Measurements from ENCODE around the gene AANAT.

AANAT gene

DNA sequence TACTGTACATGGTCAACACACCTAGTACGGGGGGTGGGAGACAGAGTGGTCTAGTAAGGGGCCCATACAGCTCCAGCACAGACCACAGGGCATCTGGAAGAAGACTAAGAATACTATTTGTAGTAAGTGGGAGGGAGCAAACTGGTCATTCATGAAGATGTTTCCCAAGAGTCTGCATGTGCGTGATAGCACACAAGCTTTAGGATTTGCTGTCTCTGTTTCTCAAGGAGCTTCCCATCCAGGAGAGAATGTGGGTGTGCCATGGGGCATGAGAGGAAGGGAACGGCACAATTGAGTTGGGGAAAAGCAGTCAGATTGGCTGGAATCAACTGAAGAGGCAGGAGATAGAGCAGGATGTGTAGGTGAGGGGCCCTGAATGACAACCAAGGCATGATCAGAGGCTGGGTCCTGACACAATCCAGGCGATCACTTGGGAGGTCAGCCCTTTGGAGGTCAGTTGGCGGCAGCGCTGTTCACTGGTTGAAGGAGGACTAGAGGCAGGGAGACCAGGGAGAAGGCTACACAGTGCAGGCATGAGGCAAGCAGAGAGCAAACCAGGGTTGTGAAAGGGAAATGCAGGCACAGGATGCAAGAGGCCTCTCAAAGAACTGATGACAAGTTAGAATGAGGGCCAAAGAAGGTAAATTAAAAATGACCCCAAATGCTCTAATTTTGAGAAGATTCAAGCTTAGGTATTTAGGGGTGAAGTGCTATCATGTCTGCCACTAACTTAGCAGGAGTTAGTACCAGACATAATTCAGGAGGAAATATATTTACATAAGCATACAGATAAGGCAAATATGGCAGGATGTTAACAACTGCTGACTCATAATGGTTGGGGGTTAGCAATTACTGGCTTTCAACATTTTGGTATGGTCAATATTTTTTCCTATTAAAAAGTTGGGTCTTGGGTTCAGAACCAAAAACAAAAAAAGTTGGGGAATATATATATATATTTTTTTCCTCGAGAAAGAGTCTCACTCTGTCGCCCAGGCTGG is 24.8 kb upstream of the AANAT start:
- TF ChIP-seq, protein P1, sequence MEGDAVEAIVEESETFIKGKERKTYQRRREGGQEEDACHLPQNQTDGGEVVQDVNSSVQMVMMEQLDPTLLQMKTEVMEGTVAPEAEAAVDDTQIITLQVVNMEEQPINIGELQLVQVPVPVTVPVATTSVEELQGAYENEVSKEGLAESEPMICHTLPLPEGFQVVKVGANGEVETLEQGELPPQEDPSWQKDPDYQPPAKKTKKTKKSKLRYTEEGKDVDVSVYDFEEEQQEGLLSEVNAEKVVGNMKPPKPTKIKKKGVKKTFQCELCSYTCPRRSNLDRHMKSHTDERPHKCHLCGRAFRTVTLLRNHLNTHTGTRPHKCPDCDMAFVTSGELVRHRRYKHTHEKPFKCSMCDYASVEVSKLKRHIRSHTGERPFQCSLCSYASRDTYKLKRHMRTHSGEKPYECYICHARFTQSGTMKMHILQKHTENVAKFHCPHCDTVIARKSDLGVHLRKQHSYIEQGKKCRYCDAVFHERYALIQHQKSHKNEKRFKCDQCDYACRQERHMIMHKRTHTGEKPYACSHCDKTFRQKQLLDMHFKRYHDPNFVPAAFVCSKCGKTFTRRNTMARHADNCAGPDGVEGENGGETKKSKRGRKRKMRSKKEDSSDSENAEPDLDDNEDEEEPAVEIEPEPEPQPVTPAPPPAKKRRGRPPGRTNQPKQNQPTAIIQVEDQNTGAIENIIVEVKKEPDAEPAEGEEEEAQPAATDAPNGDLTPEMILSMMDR (IDR thresholded peaks at IDR 0.05; ENCODE audit: low read depth, low read length), result no peak
- H3K4me3 ChIP-seq (ENCODE audit: low read depth, low read length), result no peak overlapping the region

DNA sequence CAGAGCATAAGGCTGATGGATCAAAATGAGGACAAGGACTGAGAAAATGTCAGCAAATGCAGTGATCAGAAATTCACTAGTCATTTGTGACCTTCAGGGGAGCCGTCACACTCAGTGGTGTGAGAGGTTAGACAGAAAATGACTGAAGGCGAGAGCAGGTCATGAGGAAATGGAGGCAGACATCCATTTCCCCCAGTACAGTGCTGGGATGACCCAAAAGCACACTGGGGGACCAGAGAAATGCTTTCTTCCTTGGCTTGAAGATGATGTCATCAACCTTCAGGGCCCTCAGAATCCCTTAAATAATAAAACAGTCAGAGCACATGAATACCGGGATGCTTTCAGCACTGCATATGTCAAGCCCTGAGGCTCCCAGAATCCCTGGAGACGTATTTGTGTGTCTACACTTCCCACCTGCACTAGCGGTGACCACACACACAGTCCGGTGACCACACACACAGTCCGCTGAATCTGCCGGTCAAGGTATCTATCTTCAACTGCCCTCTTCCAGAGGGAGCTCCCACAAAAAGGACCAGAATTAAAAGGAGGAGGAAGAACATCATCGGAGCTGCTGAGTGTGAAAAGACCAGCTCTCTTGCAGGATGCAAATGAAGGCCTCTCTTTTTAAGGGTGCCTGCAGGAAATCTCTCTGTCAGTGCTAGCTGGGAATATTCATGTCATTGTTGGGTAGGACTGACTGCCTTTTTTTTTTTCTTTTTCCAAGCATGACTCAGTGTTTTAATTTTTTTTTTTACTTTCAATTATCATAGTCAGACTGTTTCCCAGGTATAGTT is 22.7 kb upstream of the AANAT start:
- no peak overlapping the region for H3K4me3 ChIP-seq (ENCODE audit: low read depth, low read length)
- TF ChIP-seq, protein P1 (IDR thresholded peaks at IDR 0.05; ENCODE audit: low read depth, low read length), result no peak

DNA sequence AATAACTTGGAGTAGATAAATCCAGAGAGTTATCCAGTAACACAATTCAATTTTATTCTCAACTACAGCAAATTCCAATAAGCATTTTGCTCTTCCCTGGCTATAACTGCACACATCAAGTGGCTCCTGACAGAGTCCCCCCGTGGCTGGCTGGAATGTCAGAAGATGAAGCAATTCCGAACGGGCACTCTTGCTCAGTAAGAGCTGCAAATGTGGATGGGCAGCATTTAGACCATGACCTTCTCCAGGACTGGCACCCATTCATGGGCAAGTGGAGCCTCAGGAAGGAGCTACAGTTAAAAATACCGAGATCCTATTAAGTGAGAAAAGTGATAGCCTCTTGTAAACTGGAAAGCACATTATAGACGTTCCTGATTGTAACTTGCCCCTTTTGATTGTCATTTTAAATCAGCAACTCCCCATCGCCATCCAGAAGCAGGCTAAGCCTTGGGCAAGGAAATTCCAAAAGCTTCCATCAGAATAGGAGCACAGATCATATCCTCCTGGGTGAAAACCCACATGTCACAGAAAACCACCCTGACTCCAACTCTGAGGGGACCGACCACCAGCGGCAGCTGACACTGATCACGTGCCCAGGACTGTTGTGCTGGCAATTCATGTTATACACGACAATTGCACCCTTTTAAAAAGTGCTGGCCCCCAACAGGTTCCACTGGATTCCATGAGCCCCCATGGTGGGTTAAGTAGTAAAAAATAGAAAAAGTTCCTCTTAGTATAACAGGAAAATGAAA is 21.5 kb upstream of the AANAT start:
- TF ChIP-seq, protein P1 (IDR thresholded peaks at IDR 0.05; ENCODE audit: low read depth, low read length), result no peak

DNA sequence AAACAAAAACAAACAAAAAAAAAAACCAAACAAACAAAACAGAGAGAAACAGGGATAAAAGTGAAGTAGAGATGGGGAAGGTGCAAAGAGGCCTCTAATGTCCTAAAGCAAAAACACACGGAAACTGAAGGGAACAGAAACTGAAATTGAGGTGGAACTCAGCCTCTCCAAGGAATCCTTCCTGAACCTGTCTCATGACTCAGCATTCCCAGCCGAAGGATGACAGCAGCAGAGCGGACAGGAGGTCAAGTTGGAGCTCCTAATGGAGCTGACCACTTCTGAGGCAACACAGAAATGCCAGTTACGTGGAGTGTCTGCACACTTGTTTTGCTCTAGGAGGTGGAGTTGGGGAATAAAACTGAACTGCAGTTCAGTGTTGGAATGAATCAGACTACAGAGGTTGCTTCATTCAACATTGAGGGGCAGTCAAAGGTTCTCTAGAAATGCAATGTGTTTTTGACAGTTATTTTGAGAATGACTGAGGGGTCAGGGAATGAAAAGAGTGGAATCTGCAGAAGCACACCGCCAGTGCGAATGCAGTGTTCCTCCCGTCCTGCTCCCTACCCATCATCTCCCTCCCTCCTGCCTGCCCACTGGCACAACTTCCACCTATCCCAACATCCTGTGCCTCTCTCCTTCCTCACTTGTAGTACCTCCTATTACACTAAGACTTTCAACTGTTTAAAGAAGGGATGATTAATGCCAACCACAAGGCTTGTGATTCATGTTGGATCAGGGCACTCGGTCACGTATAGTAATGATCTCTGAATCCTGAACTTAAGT is 20.8 kb upstream of the AANAT start:
- H3K4me3 ChIP-seq (ENCODE audit: low read depth, low read length), result peak overlapping the region; percentile 21
- TF ChIP-seq, protein P1 (IDR thresholded peaks at IDR 0.05; ENCODE audit: low read depth, low read length), result no peak

More for the DNA sequence above, 21.5 kb upstream of the AANAT start:
- peak overlapping the region; percentile 21 for H3K4me3 ChIP-seq (ENCODE audit: low read depth, low read length)

DNA sequence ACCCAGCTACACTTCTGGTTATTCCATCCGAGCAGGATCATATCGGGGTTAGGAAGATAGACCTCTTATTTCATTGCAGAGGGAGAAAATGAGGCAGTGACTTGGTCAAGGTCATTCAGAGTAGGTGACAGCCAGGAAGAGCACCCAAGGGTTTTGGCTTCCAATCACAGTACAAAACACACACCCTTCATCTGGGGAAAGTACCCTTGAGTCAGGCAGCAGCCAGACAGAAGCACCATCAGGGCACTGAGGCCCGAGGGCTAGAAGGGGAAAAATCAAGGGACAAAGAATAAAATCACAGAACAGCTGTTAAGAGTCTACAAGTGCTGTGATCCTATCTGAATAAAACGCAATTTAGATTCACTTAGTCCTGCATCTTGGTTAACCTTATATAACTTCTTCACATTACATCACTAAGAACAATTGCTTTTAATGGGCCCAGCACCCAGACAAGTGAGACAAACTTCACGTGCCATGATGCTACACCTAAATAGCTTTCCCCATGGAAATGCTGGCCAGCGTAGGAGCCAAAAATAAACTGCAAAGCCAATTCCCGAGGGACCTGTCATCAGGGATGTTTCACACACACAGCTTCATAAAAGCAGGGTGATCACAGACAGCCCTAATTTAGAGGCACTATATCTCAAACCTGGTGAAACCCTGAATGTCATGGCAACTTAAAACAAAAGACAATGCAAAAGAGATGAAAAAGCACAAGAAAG is 19.3 kb upstream of the AANAT start:
- TF ChIP-seq, protein P1 (IDR thresholded peaks at IDR 0.05; ENCODE audit: low read depth, low read length), result no peak
- H3K4me3 ChIP-seq (ENCODE audit: low read depth, low read length), result no peak overlapping the region

DNA sequence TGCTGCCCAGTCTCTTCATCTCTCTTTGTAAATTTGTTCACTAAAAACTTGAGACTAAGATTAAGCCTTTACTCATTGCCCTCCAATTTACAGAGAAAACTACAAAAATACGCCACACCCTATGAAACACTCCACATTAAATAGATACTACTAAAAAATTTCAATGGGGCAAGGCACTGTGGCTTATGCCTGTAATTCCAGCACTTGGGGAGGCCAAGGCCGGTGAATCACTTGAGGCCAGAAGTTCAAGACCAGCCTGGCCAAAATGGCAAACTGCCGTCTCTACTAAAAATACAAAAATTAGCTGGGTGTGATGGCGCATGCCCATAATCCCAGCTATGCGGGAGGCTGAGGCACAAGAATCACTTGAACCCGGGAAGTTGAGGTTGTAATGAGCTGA is 18.3 kb upstream of the AANAT start:
- TF ChIP-seq, protein P1 (IDR thresholded peaks at IDR 0.05; ENCODE audit: low read depth, low read length), result no peak
- H3K4me3 ChIP-seq (ENCODE audit: low read depth, low read length), result no peak overlapping the region
